ENCODE results near the gene CYP51A1.
A peak's percentile ranks its signal among the peaks of the same experiment; 100 is the strongest.

- TF ChIP-seq CTCF (conservative IDR thresholded peaks at IDR 0.05; ENCODE audit: low read length), result 0 out of 2 replicates have a peak, but pooled peaks have one; percentile 6
- TF ChIP-seq EZH2phosphoT487 (IDR thresholded peaks at IDR 0.05; ENCODE audit: borderline replicate concordance, low read depth, low read length), result no peak
Measured at GRCh38 chr7:92135052-92135889, 994 bp upstream of the CYP51A1 start.
